Skeletal muscle tissue (tissue), 4 donors: ENCODE data around the gene ANKRD53. TPM values are rescaled to one million over a fixed set of nuclear protein-coding genes. Genes with fewer than 3 reads are reported as not detected.

Source experiments
- H3K27ac ChIP-seq: one replicate; pipeline ENCODE4 v1.7.0; 2013; ENCODE audit warnings: mild to moderate bottlenecking, low read depth, low read length, inconsistent platforms
- H3K27me3 ChIP-seq, 3 donors: one replicate each; pipeline ENCODE4 v1.7.0; 2013; ENCODE audit warnings: low read length in 3 of 3; ENCODE audit not compliant: control insufficient read depth in 3 of 3, insufficient read depth in 3 of 3
- H3K36me3 ChIP-seq, 3 donors: one replicate each; pipeline ENCODE4 v1.7.0; 2013; ENCODE audit warnings: low read length in 3 of 3; ENCODE audit not compliant: control insufficient read depth in 3 of 3, insufficient read depth in 3 of 3
- H3K4me1 ChIP-seq, 3 donors: one replicate each; pipeline ENCODE4 v1.7.0; 2013; ENCODE audit warnings: low read length in 3 of 3, mild to moderate bottlenecking in 3 of 3; ENCODE audit not compliant: control insufficient read depth in 3 of 3, insufficient read depth in 3 of 3
- H3K4me3 ChIP-seq, 3 donors: one replicate each; pipeline ENCODE4 v1.7.0; 2013; ENCODE audit warnings: low read length in 3 of 3
- H3K9ac ChIP-seq, 3 donors: one replicate each; pipeline ENCODE4 v1.7.0; 2013; ENCODE audit warnings: low read length in 3 of 3, mild to moderate bottlenecking in 3 of 3, moderate library complexity in 2 of 3, low read depth in 1 of 3
- H3K9me3 ChIP-seq, 3 donors: one replicate each; pipeline ENCODE4 v1.7.0; 2013; ENCODE audit warnings: low read length in 3 of 3; ENCODE audit not compliant: control insufficient read depth in 3 of 3
- total RNA-seq: library from RNA; depleted of rRNA; stranded (reverse); fragments of >200 nt; gene quantifications from one replicate; pipeline ENCODE4 v1.2.3, GENCODE V29; 2014
- donor health status: Osteomylitis.

The ANKRD53 gene
- total RNA-seq, 1 donor from 2014 or later = 0.52 TPM

DNA sequence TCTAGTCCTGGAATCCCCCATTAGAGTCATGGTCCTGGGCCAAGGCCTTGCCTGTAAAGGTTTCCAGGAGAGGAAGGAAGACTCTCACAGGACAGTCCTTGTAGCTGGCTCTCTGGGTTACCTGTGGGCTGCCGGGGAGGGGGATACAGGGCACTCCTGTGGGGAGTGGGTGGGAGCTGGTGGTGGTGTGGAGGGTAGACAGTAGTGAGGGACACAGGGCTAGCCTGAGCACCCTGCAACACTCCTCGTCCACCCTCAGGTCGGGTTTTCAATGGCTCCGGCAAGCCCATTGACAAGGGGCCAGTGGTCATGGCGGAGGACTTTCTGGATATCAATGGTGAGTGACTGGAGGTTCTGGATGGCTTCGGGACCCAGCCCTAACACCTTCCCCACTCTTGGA is 19.7 kb upstream of the ANKRD53 start:
- Histone ChIP-seq H3K4me3 (no peak overlapping the region), H3K9ac (no peak overlapping the region), H3K4me1 (no peaks in the 10 kb centered on the region), H3K9me3 (no peaks in the 10 kb centered on the region), H3K27ac (no peak overlapping the region), H3K27me3 (peaks cover 7 to 40% (median 26%) of the 10 kb centered on the region in 3 donors), H3K36me3 (no peaks in the 10 kb centered on the region)

DNA sequence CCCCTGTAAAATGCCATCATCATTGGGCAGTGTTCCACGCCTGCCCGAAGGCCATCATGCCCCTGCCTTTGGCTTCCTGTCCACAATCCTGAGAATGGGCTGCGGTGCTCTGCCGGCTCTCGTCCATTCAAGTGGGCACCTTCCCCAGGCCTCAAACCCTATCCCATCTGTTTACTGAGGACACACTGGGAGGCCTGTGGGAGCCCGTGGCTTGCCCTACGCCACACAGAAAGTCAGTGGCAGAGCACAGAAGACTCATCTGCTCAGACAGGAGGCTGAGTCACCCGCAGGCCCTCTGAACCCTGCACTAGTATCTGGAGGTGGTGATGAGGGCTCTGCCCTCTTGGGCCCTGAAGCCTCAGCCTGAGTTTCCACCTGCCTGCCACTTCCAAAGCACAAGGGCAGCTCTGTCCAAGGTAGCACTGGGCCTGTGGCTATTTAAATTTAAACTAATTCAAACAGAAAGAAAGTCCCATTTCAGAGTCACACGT is 19.1 kb upstream of the ANKRD53 start:
- Histone ChIP-seq H3K36me3 (no peaks in the 10 kb centered on the region), H3K9me3 (no peaks in the 10 kb centered on the region), H3K27me3 (peaks cover 13 to 44% (median 29%) of the 10 kb centered on the region in 3 donors), H3K4me3 (no peak overlapping the region), H3K9ac (no peak overlapping the region), H3K27ac (no peak overlapping the region), H3K4me1 (no peaks in the 10 kb centered on the region)

DNA sequence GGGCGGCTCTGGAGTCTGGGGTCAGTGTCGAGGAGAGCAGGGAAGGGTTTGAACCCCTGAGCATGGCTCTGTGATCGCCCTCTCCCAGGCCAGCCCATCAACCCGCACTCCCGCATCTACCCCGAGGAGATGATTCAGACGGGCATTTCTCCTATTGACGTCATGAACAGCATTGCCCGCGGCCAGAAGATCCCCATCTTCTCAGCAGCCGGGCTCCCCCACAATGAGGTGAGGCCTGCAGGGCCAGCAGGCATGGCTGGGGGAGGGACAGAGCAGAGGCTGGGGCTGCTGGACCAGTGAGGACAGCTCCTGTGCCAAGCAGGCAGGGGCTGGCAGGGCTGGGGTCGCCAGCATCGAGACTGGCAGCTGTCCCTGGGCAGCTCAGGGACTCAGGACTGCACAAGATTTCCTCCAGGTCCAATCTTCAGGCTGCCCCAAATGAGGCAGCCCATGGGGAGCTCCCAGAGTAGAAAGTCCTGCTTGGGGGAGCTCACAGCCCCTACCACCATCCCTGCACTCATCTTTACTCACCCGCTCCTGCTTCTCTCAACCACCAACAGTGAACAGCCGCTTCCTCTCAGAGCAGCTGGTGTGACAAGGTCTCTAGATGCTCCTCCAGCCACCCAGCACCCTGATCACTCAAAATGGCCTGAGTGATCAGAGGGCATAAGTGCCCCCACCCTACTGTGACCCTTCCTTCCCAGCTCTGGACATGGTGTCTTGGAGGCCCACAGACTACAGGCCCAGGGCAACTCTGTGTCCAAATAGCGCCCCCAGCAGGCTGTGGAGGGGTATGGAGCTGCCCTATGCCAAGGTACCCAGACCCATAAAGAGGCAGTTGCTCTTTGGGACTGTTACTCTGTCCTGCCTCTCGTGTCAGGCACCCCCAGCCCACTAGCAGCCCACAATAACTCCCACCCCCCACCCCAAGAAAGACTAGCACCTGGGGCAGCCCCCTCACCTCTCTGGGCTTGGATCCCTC is 18.3 kb upstream of the ANKRD53 start:
- Histone ChIP-seq H3K9ac (no peak overlapping the region), H3K36me3 (no peaks in the 10 kb centered on the region), H3K27ac (no peak overlapping the region), H3K4me1 (peaks cover 2 to 6% (median 4%) of the 10 kb centered on the region in 3 donors), H3K9me3 (no peaks in the 10 kb centered on the region), H3K4me3 (no peak overlapping the region), H3K27me3 (peaks cover 21 to 53% (median 32%) of the 10 kb centered on the region in 3 donors)

DNA sequence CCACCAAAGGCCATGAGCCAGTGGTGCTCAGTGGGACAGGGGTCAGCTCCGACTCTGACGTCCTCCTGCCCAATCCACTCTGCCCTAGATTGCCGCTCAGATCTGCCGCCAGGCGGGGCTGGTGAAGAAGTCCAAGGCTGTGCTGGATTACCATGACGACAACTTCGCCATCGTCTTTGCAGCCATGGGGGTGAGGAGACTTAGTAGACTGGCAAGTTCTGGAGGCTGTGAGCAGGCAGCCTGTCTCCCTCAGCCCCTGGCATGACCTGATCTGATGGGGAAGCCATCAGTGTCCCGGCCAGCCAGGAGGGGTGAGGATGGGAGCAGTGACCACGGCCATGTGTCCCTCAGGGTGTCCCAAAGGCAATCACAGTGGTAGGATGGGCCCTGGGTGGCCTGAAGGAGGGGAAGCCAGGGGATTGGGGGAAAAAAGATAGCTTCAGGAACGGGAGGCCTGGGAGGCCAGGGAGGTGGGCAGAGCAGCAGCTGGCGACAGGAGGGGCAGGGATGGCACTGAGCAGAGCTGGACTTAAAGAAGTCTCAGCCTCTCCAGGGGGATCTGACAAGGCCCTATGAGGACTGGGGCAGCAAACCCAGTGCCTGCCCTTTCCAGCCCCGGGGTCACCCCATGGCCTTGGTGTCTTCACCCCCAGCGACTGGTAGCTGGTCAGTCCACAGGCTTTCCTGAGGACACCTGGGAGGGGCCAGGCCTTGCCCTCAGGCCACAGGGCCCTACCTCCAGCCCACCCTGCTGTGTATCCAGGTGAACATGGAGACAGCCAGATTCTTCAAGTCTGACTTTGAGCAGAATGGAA is 17.4 kb upstream of the ANKRD53 start:
- peaks cover 2 to 6% (median 4%) of the 10 kb centered on the region in 3 donors for H3K4me1 ChIP-seq
- no peak overlapping the region for H3K27ac ChIP-seq
- no peak overlapping the region for H3K4me3 ChIP-seq
- H3K9me3 ChIP-seq = no peaks in the 10 kb centered on the region
- peaks cover 22 to 53% (median 34%) of the 10 kb centered on the region in 3 donors for H3K27me3 ChIP-seq
- no peak overlapping the region for H3K9ac ChIP-seq
- H3K36me3 ChIP-seq = no peaks in the 10 kb centered on the region

DNA sequence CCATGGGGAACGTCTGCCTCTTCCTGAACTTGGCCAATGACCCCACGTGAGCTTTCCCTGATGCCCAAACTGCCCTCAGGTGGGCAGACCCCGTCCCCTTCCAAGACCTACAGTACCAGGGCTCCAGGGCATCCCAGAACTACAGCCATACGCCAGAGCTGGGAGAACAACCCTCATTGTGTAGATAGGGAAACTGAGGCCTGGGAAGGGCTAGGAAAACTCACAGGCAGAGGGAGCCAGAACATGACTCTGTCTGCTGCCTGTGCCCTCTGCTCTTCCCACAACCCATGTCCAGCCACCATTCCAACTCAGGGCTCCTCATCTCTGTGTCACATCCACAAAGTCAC is 16.8 kb upstream of the ANKRD53 start:
- Histone ChIP-seq H3K4me1 (peaks cover 2 to 6% (median 4%) of the 10 kb centered on the region in 3 donors), H3K27me3 (peaks cover 22 to 53% (median 34%) of the 10 kb centered on the region in 3 donors), H3K4me3 (no peak overlapping the region)

DNA sequence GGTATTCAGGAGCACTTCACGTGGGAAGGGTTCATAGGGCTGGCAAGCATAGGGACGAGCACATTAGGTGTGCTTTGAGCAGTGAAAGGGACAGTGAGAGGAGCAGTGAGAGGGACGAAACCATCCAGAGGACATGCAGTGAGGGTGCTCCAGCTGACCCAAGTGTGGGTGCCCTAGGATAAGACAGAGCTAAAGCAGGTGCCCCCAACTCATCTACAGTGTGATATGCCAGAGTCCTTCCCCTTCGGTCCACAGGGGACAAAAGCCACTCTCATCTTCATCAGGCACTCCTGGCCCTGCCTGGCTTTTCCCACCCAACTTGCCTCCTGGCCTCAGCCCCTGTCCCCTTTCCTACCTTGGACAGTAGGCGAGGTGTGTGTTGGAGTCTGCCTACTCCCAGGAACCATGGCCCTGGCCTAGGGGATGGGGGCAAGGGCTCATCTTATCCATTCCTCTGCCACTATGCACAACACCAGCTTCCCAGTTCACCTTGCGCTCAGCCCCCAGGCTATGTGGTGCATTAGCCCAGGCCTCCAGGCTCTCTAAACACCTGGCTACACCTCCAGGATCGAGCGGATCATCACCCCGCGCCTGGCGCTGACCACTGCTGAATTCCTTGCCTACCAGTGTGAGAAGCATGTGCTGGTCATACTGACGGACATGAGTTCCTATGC is 16.1 kb upstream of the ANKRD53 start:
- H3K36me3 ChIP-seq = no peaks in the 10 kb centered on the region
- H3K27me3 ChIP-seq = peaks cover 22 to 53% (median 34%) of the 10 kb centered on the region in 3 donors
- no peak overlapping the region for H3K27ac ChIP-seq
- H3K9me3 ChIP-seq = no peaks in the 10 kb centered on the region
- H3K4me3 ChIP-seq = no peak overlapping the region
- peaks cover 2 to 6% (median 4%) of the 10 kb centered on the region in 3 donors for H3K4me1 ChIP-seq
- no peak overlapping the region for H3K9ac ChIP-seq

More for the DNA sequence above, 16.8 kb upstream of the ANKRD53 start:
- Histone ChIP-seq H3K36me3 (no peaks in the 10 kb centered on the region), H3K9me3 (no peaks in the 10 kb centered on the region), H3K27ac (no peak overlapping the region), H3K9ac (no peak overlapping the region)

DNA sequence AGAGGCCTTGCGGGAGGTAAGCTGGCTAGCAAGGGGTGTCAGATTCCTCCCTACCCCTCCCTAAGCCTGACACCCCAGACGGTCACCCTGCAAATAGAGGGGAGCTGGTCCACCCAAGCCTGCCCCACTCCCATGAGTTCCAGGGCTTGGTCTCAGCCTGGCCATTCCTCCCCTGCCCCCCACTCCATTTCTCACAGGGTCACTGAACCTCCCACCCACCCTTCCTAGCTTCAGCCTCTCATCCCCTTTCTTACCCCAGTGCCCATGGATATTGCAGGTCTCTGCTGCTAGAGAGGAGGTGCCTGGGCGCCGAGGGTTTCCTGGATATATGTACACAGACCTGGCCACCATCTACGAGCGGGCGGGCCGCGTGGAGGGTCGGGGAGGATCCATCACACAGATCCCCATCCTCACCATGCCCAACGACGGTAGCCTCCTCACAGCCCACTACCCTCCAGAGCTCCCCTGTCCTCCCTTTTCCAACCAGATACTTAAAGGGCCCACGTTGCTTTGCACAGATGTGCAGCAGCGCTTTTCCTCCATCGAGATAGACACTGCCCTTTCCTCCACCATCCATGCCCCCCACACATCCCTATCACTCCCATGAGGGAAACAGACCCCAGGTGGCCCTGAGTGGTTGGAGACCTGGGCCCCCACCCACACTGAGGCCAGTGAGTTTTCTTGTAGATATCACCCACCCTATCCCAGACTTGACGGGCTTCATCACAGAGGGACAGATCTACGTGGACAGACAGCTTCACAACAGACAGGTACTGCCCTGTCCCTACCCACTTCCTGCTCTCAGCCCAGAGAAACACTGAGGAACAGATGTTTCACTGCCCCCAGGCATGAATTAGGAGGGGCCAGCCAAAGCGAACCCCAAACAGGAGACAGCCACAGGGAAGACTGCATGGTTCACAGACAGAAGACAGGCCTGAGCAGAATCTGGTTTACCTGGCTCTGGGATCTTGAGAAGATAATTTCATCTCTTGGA is 15.2 kb upstream of the ANKRD53 start:
- Histone ChIP-seq H3K4me3 (no peak overlapping the region), H3K9ac (no peak overlapping the region), H3K27me3 (peaks cover 22 to 49% (median 32%) of the 10 kb centered on the region in 3 donors), H3K27ac (no peak overlapping the region), H3K4me1 (peaks cover 2 to 6% (median 4%) of the 10 kb centered on the region in 3 donors), H3K9me3 (no peaks in the 10 kb centered on the region), H3K36me3 (no peaks in the 10 kb centered on the region)

DNA sequence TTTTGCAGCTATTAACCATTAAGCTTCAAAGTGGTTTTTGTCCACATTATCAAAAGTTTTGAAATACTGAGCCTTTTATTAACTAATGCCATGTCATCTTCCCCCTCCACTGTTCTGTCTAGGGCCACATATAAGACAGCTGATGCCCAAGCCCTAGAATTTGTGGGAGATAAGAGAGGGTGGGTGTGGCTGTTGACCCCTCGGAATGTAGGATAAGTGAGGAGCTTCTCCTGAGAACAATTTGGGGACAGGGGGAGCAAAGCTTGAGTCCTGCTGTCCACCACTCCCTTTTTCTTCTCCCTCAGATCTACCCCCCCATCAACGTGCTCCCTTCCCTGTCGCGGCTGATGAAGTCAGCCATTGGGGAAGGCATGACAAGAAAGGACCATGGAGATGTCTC is 14.3 kb upstream of the ANKRD53 start:
- Histone ChIP-seq H3K9ac (no peak overlapping the region), H3K4me3 (no peak overlapping the region), H3K27ac (no peak overlapping the region), H3K4me1 (peaks cover 2 to 6% (median 4%) of the 10 kb centered on the region in 3 donors), H3K9me3 (no peaks in the 10 kb centered on the region), H3K36me3 (no peaks in the 10 kb centered on the region), H3K27me3 (peaks cover 22 to 44% (median 27%) of the 10 kb centered on the region in 3 donors)
